DMS153 (cell line): ENCODE measurements around the gene RAB1B.
"Not testable (repeated sequence)": the region's sequence is repeated elsewhere in the genome, so short reads cannot be mapped to it uniquely, and the experiment has no call there.

Experiments used
- DNase-seq: peaks from one replicate; lab custom pipeline; 2025; lab: John Stamatoyannopoulos, UW

Gene RAB1B

DNA sequence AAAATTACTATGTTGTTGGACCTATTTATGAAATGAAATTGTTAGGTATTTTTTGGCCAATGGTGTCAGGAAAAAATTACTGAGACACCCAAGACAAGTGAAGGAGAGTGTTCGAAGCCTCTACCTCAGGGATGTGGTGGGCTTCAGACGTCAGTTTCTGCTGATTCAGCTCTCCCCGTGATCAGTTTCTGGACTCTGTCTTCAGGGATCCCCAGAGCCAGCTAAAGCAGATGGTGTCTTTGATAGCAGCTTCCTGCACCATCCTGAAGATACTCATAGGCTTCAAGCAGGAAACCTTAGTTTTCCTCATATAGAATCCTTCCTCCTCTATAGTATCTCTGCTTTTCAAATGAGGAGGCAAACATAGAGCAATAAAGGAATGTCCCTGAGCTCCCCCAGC is 41.0 kb downstream of the RAB1B start:
- DNase-seq = no peak

DNA sequence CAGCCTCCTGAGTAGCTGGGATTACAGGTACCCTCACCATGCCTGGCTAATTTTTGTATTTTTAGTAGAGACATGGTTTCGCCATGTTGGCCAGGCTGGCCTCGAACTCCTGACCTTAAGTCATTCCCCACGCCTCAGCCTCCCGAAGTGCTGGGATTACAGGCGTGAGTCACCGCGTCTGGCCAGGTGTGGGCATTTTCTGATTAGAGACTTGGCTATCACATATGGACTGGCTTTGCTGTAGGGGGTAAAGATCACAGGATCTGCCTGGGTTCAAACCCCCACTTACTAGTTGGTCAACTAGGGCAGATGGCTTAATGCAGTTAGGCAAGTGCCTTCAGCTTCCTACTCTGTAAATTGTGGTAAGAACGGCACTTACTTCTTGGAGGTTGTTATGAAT is 41.9 kb downstream of the RAB1B start:
- DNase-seq = no peak

DNA sequence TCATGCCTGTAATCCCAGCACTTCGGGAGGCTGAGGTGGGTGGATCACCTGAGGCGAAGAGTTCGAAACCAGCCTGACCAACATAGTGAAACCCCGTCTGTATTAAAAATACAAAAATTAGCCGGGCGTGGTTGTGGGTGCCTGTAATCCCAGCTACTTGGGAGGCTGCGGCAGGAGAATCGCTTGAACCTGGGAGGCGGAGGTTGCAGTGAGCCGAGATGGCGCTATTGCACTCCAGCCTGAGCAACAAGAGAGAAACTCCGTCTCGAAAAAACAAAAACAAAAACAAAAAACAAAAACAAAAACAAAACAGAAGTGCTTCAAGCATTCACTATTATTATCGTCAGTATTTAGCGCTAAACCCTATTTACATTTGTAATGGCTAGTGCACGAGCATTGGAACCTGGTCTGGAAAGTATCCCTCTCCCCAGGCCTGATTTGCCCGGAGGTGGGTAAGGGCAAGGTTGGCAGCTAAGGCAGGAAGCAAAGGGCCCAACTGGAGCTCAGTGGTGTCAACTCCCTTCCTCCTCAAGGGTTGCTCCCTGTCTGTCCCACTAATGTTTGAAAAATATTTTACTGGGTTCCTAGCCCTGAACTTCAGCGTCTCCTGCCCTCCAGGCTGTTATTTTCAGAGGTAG is 42.5 kb downstream of the RAB1B start:
- not testable (repeated sequence) for DNase-seq

DNA sequence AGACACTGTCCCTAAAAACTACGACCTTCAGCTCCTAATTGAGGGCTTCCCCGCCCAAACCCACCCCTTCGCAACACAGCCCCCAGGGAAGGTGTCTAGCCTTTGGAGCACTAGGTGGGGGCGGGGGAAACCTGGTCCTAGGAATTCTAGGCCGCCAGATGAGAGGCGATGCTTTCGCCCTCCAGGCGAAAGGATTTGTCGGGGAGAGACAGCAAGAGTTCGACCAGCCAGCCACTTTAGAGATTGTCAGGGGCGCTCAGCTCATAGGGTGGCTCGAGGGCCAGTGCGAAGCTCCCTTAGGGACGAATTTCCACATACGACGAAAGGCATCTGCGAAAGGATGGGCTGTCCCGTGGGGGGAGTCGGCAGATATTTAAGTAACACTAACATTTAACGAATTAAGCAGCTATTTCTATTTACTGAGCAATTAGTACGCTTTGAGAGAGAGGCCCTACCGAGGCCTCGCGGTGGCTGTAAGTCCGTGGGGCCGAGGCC is 43.1 kb downstream of the RAB1B start:
- DNase-seq = no peak

DNA sequence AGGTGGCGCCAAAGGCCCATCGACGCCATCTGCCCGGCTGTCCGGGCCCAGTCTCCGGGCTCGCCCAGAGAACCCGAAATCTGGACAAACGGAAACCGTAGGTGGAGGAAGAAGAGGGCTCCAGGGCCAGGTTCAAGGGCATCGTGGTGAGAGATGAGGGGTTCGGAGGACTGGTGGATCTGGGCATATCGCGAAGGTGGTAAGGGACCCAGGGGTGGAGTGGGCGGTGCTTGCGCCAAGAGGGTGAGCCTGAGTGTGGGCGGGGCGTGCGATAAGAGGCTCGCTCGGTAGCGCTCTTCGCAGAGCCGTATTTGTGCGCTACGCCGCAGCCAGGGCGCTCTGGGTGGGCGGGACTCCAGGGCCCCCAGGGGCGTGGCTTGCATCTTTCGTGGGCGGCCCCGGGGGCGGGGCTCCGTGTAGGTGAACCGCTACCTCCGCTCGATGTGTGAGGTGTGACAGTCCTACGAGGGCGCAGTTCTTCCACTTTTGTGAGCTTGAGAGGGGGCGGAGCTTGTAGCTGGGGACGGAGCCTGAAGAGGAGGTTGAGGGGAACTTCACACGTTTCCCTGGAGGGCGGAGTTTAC is 43.6 kb downstream of the RAB1B start:
- DNase-seq = peak; percentile 93

DNA sequence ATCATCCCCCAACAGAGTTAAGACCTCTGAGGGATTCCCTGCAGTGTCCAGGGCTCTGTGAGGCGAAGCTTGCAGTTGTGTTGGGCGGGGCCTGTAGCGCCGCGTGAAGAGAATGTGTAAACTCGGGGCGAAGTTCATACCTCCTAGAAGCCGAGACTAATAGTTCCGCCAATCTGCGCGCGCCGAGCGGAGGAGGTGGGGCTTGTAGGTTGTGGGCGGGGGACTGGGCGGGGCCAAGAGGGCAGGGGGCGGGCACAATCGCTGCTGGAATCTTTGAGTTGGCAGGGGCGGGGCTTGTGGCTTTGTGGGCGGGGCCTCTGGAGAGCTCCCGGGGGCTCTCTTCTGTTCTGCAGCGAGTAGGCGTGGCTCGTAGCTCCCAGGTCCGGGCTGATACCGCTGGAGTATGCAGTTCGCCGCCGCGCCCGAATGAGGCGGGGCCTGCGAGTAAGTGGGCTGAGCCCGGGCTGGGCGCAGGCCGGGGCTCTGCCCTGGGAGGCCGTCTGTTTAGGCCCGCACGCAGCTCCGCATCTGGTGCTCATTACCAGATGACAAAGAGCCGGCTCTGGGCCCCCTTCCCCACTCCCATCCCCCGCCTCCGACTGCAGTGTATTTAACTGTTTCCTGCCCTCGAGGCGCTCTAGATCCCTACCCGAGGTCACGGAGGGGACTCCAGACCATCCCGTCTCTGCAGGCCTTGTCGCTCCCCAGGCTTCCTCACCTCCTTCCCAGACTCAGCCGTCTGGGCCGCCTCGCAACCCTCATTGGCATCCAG is 44.3 kb downstream of the RAB1B start:
- peak; percentile 94 for DNase-seq

DNA sequence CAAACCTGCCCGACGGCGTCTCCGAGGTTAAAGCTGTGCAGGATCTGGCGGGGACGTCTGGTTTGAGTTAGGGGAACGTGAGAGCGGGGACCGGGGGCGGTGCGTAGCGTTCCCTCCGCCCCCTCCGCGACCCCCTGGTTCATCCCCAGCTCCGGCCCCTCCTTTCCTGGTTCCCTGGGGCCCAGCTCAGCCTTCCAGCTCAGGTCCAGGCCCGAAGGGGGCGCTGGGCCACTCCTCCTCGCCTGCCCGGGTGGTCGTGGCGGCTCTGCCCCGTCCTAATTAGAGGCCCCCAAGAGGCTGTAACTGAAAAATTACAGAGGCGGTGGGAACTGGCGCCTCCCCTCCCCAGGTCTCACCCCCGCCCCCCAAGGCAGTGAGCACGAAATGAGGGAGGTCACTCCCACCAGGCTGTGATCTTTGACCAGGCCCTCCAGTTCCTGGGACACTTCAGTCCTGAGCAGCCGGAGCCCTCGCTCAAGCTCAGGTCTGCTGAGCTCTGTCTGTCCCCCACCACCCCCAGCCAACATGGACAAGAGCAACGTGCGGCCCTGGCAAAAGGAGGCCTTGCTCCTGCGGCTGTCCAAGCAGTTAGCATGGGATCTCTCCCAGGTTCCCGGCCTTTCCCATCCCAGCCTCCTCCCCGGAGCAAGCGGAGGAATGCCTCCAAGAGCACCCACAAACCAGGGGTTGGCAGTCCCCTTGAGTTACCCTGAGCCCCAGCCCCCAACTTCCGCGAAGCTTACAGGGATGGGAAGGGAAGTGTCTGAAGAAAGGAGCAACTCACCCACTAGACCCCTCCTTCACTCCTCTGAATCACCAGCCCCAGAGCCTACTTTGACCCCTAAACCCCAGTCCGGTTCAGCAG is 45.1 kb downstream of the RAB1B start:
- DNase-seq = no peak

DNA sequence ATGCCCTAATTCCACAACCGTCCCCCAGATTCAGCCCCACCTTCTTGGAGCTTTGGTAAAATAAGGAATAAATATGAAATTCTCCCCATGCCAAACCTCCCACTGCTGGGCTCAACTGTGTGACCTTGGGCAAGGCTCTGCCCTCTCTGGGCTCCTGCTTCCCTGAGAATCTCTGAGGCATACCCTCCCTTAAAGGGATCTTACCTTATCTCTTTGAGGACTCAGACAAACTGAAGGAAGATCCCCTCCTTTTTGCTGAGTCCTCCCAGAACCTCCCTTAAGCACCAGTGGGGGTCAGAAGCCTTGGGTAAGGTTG is 45.7 kb downstream of the RAB1B start:
- no peak for DNase-seq

DNA sequence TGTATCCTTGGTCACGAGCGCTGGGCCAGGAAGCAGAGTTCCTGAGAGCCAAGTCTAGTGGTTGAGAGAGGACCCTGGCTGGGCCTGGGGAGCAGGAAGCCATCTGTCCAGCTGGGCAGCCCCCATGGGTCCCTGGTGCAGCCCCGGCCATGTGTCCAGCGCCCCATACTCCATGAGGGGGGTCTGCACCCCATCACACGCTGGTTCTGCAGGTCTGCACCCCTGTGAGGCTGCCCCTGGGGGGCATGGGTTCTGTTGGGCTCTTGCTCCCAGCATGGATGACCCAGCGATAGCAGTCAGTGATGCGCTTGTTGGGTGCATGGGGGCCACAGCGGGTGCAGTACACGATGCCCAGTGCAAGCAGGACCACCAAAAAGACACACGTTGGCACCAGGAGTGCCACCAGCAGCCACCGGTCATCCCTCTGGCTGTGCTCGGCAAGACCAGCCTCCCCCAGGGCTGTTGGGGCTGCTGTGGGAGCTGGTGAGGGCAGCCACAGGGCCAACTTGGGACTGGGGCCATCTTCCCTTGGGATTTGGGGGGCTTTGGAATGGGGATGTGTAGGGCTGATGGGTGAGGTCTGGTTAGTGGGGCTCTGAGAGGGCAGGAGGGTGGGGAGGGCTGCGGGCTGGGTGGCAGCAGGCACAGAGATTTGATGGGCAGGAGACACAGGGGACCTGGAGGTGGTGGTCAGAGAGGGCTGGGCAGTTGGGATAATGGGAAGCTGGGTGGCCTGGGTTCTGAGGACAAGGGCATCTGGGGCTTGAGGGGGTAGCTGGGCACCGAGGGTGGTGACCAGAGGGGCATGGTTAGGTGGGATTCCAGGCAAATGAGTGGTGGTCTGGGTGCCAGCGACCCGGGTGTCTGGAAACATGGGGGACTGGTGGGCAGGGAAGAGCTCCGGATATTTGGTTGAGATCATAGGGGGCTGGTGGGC is 46.4 kb downstream of the RAB1B start:
- no peak for DNase-seq

DNA sequence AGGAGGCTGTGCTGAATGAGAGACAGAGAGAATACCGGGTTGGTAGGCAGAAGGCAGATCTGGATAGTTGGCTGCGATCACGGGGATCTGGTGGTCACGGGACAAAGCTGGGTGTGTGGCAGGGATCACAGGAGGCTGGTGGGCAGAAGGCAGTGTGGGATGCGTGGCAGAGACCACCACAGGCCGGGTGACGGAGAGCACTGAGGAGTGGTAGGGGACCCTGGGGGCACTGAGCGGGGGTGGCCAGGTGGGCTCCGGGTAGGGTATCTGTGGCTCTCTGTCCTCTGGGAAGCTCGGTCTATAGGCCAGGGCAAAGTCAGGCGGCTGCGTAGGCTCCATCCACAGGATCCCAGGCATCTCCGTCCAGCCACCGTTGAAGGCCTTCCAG is 47.1 kb downstream of the RAB1B start:
- no peak for DNase-seq

DNA sequence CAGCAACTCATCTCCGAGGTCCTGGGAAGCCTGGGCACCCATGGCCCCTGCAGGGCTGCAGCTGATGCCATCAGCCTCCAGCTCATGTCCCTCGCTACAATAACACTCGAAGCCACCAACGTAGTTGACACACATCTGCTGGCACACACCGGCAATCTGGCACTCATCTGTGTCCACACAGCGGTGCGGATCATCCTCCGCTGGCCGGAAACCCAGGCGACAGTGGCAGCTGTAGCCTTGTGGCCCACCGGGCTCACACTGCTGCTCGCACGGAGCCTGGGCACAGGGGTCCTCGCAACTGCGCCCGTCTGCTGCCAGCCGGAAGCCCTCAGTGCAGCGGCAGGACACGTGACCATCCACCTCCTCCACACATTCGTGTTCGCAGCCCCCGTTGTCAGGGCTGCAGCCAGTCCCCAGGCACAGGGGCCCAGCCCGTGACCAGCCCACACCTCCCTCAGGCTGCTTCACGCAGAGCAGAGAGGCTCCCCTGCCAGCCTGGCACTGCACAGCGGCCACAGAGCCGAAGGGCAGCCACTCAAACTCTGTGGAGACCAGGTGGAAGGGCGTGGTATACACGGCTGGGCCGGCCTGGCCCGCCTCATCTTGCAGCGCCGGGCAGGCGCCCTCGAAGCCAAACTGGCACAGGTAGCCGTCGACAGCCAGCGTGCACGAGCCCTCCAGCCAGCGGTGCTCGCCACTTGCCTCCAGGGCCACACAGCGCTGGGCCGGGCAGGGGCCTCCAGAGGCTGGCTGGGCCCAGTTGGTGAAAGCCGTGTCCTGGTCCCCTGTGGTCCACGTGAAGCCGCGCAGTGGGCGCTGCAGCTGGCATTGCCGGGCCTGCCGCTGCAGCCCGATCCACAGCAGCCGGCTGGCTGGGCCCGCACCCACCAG is 47.7 kb downstream of the RAB1B start:
- no peak for DNase-seq

DNA sequence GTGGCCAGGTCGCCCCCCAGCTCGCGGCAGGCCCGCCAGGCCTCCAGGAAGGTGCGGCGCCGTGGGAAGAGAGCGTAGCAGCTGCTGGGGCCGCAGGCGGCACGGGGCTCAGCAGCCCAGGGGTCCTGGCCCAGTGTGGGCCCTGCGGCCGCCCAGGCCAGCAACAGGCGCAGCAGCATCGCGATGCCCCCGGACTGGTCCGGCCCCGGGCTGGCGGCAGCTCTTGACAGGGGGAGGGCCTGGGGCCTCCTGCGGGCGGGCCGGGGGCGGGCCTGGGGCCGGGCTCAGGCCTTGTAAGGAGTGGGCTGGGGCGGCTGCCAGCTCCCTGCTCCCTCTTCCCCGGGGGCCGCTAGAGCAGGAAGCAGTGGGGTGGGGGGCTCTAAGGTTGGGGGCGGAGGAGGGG is 48.4 kb downstream of the RAB1B start, which contains the start of gene CD248:
Gene CD248 (minus strand): TSS at position 196 of the 403 bp plus-strand sequence. CDS start 17 bp downstream, at position 179.
- no peak for DNase-seq

DNA sequence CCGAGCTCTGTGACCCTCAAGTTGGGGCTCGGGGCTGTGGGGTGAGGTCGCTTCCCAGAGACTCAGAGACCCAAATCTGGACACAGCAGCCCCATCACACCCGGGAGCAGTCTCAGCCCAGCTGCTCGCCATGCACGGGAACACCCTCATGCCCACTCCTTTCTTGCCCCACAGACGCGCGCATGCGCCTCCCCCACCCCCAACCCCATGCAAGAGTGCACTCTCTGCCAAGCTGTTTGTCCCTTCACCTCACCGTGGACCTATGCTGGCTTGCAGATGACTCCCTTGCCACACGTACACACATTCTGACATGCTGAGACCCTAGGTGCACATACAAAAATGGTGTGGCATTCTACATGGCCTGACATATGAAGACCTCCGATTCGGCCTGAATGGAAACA is 48.9 kb downstream of the RAB1B start:
- no peak for DNase-seq

DNA sequence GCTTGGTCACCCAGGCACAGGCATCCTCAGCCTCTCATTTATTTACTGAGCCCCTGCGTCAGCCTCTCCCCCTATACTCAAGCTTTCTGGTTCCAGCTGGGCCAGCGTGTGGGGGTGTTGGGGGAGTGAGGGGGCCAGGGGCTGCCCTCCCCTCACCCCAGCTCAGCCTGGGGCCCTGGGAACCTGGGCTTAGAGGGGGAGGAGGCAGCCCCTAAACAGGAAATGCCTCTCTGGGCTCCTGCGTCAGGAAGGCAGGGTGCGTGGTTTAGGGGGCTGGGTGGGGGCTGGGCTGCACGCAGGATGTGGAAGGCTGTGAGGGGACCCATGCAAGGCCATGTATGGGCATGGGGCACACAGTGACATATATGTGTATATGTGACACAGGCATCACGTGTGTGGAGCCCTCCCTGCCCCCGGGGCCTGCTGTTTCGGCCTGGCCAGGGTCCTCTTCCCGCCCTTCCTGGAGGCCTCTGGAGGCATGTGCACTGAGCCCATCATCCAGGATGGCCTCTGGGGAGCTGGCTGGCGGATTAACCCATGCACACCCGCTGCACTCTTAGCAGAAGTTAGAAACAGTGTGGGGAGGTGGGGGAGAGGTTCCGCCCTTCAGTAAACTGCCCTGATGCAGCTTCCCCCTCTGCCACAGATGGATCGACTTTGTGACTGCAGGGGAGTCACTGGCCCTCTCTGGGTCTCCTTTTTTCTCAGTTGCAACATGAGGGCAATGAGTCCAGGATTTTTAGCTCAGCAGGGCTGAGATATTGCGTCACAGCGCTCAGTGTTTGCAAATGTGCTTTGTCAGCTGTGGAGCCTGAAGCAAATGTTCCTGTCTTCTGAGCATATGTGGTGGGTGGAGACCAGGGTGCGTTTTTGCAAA is 49.5 kb downstream of the RAB1B start:
- no peak for DNase-seq

DNA sequence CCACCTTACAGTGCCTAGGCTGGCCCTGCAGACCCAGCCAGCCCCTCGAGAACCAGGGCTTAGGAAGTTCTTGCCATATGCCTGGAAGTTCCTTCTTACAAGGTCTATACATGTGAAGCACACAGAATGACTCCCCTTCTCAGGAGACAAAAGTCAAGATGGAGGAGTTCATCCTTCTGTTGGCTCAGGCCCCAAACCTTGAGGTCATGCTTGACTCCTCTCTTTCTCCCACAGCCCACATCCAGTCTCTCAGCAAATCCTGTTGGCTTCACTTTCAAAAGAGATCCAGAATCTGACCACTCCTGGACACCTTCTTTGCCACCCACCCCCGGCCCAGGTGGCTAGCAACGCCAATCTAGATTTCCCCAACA is 50.1 kb downstream of the RAB1B start:
- DNase-seq = no peak

DNA sequence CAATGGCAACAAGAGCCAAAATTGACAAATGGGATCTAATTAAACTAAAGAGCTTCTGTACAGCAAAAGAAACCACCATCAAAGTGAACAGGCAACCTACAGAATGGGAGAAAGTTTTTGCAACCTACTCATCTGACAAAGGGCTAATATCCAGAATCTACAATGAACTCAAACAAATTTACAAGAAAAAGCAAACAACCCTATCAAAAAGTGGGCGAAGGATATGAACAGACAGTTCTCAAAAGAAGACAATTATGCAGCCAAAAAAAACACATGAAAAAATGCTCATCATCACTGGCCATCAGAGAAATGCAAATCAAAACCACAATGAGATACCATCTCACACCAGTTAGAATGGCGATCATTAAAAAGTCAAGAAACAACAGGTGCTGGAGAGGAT is 51.9 kb downstream of the RAB1B start:
- not testable (repeated sequence) for DNase-seq

DNA sequence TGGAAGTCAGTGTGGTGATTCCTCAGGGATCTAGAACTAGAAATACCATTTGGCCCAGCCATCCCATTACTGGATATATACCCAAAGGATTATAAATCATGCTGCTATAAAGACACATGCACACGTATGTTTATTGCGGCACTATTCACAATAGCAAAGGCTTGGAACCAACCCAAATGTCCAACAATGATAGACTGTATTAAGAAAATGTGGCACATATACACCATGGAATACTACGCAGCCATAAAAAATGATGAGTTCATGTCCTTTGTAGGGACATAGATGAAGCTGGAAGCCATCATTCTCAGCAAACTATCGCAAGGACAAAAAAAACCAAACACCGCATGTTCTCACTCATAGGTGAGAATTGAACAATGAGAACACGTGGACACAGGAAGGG is 52.3 kb downstream of the RAB1B start:
- not testable (repeated sequence) for DNase-seq

DNA sequence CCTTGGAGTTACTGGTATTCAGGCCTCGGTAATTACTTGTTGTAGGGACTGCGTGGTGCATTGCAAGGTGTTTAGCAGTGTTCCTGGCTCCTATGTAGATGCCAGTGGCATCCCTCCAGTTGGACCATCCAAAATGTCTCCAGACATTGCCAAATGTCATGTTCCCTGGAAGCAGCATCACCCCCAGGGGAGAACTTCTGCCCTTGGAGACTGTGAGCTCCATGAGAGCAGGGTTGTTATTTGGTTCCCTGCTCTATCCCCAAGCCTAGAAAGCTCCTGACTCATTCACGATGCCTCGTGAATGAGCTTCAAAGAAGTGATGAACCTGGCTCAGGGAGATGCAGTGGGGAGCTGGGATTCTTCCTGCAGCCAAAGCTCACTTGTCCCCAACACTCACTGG is 53.2 kb downstream of the RAB1B start:
- no peak for DNase-seq

DNA sequence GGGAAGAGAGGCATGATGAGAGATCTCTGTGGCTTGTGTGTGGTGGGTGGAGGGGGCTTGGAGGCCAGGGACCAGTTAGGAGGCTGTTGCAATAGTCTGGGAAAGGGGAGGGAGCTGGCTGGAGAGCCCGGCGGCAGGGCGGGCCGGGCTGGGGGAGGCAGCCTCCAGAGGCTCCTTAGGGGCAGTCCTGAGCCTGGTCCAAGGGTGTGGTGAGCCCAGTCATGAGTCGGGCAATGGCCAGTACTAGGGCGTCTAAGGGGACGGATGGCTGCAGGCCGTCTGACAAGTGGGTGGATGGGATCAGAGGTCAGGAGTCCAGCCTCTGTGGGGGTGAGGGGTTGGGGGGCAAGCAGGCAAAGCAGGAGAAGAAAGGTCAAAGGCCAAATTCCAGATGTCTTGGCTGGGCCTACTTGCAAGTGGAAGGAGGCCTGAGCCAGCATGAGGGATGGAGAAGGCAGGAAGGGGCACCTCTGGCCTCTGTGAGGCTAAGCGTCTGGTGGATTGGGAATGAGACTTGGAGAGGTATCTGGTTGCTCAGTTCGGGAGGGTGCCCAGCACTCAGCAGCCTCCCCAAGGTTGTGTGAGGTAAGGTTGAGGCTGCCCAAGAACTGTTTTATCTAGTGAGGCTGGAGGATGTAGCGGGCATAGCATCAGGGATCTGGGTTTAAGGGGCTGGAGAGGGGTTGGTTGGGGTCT is 54.4 kb downstream of the RAB1B start:
- no peak for DNase-seq
